Tibial artery (tissue), 4 donors: Measurements from ENCODE around the gene NOP10.
"Not testable (repeated sequence)": the region's sequence is repeated elsewhere in the genome, so short reads cannot be mapped to it uniquely, and the experiment has no call there.

Source experiments
- DNase-seq, 2 donors: peaks; one replicate each; pipeline ENCODE4 v3.0.0-alpha.2; 2019
- H3K27ac ChIP-seq, 2 donors: fragments of 200-600 bp; sonication (generic) in 1 of 2; 1 replicate in 1 of 2; 2 replicates in 1 of 2; pipeline ENCODE4 v1.5.1; 2018 to 2019; ENCODE audit warnings: mild to moderate bottlenecking in 1 of 2
- H3K27me3 ChIP-seq, 2 donors: fragments of 200-600 bp; sonication (generic) in 1 of 2; one replicate each; pipeline versions ENCODE4 v1.5.1 to v1.6.0; 2016 to 2019
- H3K36me3 ChIP-seq, 3 donors: fragments of 200-600 bp; sonication (generic) in 2 of 3; one replicate each; pipeline ENCODE4 v1.5.1; 2016 to 2019; ENCODE audit warnings: mild to moderate bottlenecking in 2 of 3
- H3K4me1 ChIP-seq, 4 donors: fragments of 200-600 bp; sonication (generic) in 2 of 4; 1 replicate in 3 of 4; 2 replicates in 1 of 4; pipeline ENCODE4 v1.5.1; 2016 to 2019
- H3K4me3 ChIP-seq, 2 donors: fragments of 200-600 bp; sonication (generic) in 1 of 2; 1 replicate in 1 of 2; 2 replicates in 1 of 2; pipeline ENCODE4 v1.5.1; 2018 to 2019; ENCODE audit warnings: mild to moderate bottlenecking in 2 of 2
- H3K9me3 ChIP-seq, 3 donors: fragments of 200-600 bp; sonication (generic) in 1 of 3; one replicate each; pipeline ENCODE4 v1.5.1; 2016 to 2019
- CTCF ChIP-seq, 2 experiments: fragments of 200-600 bp in 1 of 2; fragments of 450-650 bp in 1 of 2; IDR thresholded peaks; one replicate each; pipeline ENCODE4 v1.5.1; 2017 to 2019; ENCODE audit warnings: antibody characterized with exemption in 2 of 2, mild to moderate bottlenecking in 1 of 2, moderate library complexity in 1 of 2
- intact Hi-C: fragments of 100-400 bp; cut with DNase I; formaldehyde crosslinking; loops from one replicate; pipeline ENCODE4 v1.15.0; 2023; ENCODE audit warnings: low total_unique reads

Gene NOP10

GRCh38 chr15:34355241-34355640 is 12.3 kb upstream of the NOP10 start:
- Histone ChIP-seq H3K27me3 (no peaks in the 10 kb centered on the region), H3K4me1 (no peaks in the 10 kb centered on the region), H3K4me3 (no peak overlapping the region), H3K36me3 (peaks cover 0 to 61% (median 28%) of the 10 kb centered on the region in 3 donors), H3K27ac (no peak overlapping the region), H3K9me3 (no peaks in the 10 kb centered on the region)
- intact Hi-C loops, result loop anchor here (5.0 kb wide), 1 partner anchor 417 kb away; no protein-coding TSS in a partner anchor
- TF ChIP-seq CTCF (IDR thresholded peaks at IDR 0.05), result no peak
- DNase-seq, result no peak

- no peak overlapping the region for H3K4me3 ChIP-seq
- no peaks in the 10 kb centered on the region for H3K27me3 ChIP-seq
- H3K9me3 ChIP-seq, result no peaks in the 10 kb centered on the region
- H3K36me3 ChIP-seq, result peaks cover 0 to 52% (median 20%) of the 10 kb centered on the region in 3 donors
- no peak overlapping the region for H3K27ac ChIP-seq
- intact Hi-C loops, result no loop called here
- no peak for TF ChIP-seq CTCF (IDR thresholded peaks at IDR 0.05)
- DNase-seq, result no peak
- H3K4me1 ChIP-seq, result no peaks in the 10 kb centered on the region
These were observed 11.3 kb upstream of the NOP10 start for GRCh38 chr15:34354286-34354685.

- no peak for TF ChIP-seq CTCF (IDR thresholded peaks at IDR 0.05)
- H3K27ac ChIP-seq, result no peak overlapping the region
- H3K9me3 ChIP-seq, result no peaks in the 10 kb centered on the region
- no peaks in the 10 kb centered on the region for H3K27me3 ChIP-seq
- H3K36me3 ChIP-seq, result peaks cover 0 to 45% (median 15%) of the 10 kb centered on the region in 3 donors
- H3K4me3 ChIP-seq, result no peak overlapping the region
- no peak for DNase-seq
- intact Hi-C loops, result no loop called here
- no peaks in the 10 kb centered on the region for H3K4me1 ChIP-seq
These were observed 10.7 kb upstream of the NOP10 start for GRCh38 chr15:34353627-34354026.

GRCh38 chr15:34352996-34353395 is 10.1 kb upstream of the NOP10 start:
- H3K4me3 ChIP-seq, DNase-seq, H3K4me1 ChIP-seq, intact Hi-C loops, H3K27ac ChIP-seq, H3K27me3 ChIP-seq, H3K9me3 ChIP-seq: not testable (repeated sequence)
- peaks cover 0 to 40% (median 15%) of the 10 kb centered on the region in 3 donors for H3K36me3 ChIP-seq

GRCh38 chr15:34349769-34350168 is 6.8 kb upstream of the NOP10 start:
- no peaks in the 10 kb centered on the region for H3K4me1 ChIP-seq
- no peaks in the 10 kb centered on the region for H3K9me3 ChIP-seq
- intact Hi-C loops, result no loop called here
- no peak for DNase-seq
- TF ChIP-seq CTCF (IDR thresholded peaks at IDR 0.05), result no peak
- H3K4me3 ChIP-seq, result no peak overlapping the region
- H3K27me3 ChIP-seq, result no peaks in the 10 kb centered on the region
- H3K36me3 ChIP-seq, result peaks cover 0 to 8% (median 0%) of the 10 kb centered on the region in 3 donors
- no peak overlapping the region for H3K27ac ChIP-seq

GRCh38 chr15:34348735-34349300 is 5.9 kb upstream of the NOP10 start:
- no peaks in the 10 kb centered on the region for H3K9me3 ChIP-seq
- no peaks in the 10 kb centered on the region for H3K4me1 ChIP-seq
- no peaks in the 10 kb centered on the region for H3K27me3 ChIP-seq
- TF ChIP-seq CTCF (IDR thresholded peaks at IDR 0.05), result no peak
- H3K36me3 ChIP-seq, result no peaks in the 10 kb centered on the region
- no peak overlapping the region for H3K4me3 ChIP-seq
- intact Hi-C loops, result no loop called here
- no peak for DNase-seq
- H3K27ac ChIP-seq, result no peak overlapping the region
